Stomach (tissue), 9 donors: ENCODE measurements around the gene PLXNA1. TPM values are rescaled to one million over a fixed set of nuclear protein-coding genes. Genes with fewer than 3 reads are reported as not detected.

Experiments used
- DNase-seq, 2 donors: peaks; one replicate each; pipeline versions ENCODE4 v3.0.0 to v3.0.0-alpha.2; 2013 to 2019
- H3K27ac ChIP-seq, 5 donors: fragments of 200-600 bp in 4 of 5; sonication (generic) in 4 of 5; one replicate each; pipeline ENCODE4 v1.5.1; 2013 to 2019; ENCODE audit warnings: mild to moderate bottlenecking in 1 of 5, moderate library complexity in 1 of 5
- H3K27me3 ChIP-seq, 3 donors: fragments of 200-600 bp; sonication (generic); one replicate each; pipeline ENCODE4 v1.5.1; 2017 to 2019; ENCODE audit warnings: mixed run types in 1 of 3
- H3K36me3 ChIP-seq, 4 donors: fragments of 200-600 bp; sonication (generic); 1 replicate in 3 of 4; 2 replicates in 1 of 4; pipeline ENCODE4 v1.5.1; 2016 to 2019
- H3K4me1 ChIP-seq, 4 donors: fragments of 200-600 bp; sonication (generic); one replicate each; pipeline ENCODE4 v1.5.1; 2016 to 2019
- H3K4me3 ChIP-seq, 4 donors: fragments of 200-600 bp; sonication (generic) in 3 of 4; one replicate each; pipeline ENCODE4 v1.5.1; 2016 to 2019; ENCODE audit warnings: mild to moderate bottlenecking in 1 of 4
- H3K9me3 ChIP-seq, 4 donors: fragments of 200-600 bp; sonication (generic); one replicate each; pipeline ENCODE4 v1.5.1; 2016 to 2019
- EP300 ChIP-seq: sonication (generic); formaldehyde crosslinking; IDR thresholded peaks from one replicate; pipeline ENCODE4 v1.6.1; 2017; ENCODE audit warnings: antibody characterized with exemption
- POLR2A ChIP-seq, 4 donors: fragments of 450-650 bp; IDR thresholded peaks; one replicate each; pipeline ENCODE4 v1.6.1; 2016; ENCODE audit warnings: antibody characterized with exemption in 4 of 4, control low read depth in 2 of 4, mild to moderate bottlenecking in 1 of 4, moderate library complexity in 1 of 4
- POLR2AphosphoS5 ChIP-seq, 3 donors: sonication (generic); formaldehyde crosslinking; IDR thresholded peaks; one replicate each; pipeline ENCODE4 v1.6.1; 2016; ENCODE audit warnings: antibody characterized with exemption in 3 of 3
- WGBS, 5 donors: extraction: QIAGEN DNeasy Blood & Tissue Kit in 3 of 5; methylation state at CpG; one replicate each; pipeline versions ENCODE4 v1.1.5 to v1.1.7; 2013 to 2018; 5-methylcytosine and 5-hydroxymethylcytosine counted together
- intact Hi-C: fragments of 100-400 bp; cut with DNase I; formaldehyde crosslinking; loops from one replicate; pipeline ENCODE4 v1.15.1; 2023; ENCODE audit warnings: low total_unique reads
- polyA plus RNA-seq, 3 donors: library from polyadenylated mRNA; stranded (reverse); fragments of 200-250 nt; gene quantifications; one replicate each; pipeline ENCODE4 v1.2.3, GENCODE V29; 2013
- total RNA-seq, 5 donors: library from RNA; depleted of rRNA; stranded (reverse); fragments of >200 nt; gene quantifications; one replicate each; pipeline versions ENCODE4 v1.1.0 to v1.2.3, GENCODE V29; 2014 to 2016
- TF ChIP-seq, protein P1 (sequence below), 7 experiments: fragments of 450-650 bp in 4 of 7; fragments of 200-600 bp in 3 of 7; sonication (generic) in 3 of 7; IDR thresholded peaks; one replicate each; pipeline ENCODE4 v1.5.1; 2016 to 2019; ENCODE audit warnings: antibody characterized with exemption in 7 of 7, control low read depth in 2 of 7, mild to moderate bottlenecking in 1 of 7
- donor health status: healthy with polysubstance abuse.
- donor health status: Bipolar disorder and iron deficiency.
- donor health status: healthy.

Gene PLXNA1
- total and polyA plus RNA-seq, 8 donors, result 0.92 to 54.7 (median 13.9) TPM

DNA sequence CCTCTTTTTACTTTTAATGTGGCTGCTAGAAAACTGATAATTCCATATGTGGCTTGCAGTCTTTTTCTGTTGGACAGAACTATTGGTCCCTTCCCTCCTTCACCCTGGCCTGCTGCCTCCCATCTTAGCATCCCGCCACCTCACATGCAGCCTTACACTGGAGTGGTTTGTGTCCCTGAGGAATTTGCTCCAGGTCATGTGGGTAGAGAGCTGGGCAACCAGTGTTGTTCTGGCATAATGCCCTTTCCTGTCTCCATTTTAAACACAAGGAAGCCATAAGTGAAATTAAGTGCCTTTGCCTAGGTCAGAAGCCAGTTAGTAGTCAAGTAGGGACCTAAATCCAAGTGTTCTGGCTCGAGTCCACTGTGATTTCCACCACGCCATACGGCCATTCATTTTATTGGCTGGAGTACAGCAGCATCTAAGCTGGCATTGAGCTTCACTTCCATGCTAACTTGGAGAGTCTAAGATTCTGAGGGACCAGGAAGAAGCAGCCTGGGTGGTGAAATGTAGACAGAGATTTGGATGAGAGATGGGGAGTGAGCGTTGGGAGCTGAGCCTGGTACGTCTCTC, 46.0 kb upstream of the PLXNA1 start:
- WGBS, 5 donors, result 83 to 89% (median 84%) methylated on average over 6 of the region's 6 CpGs
- Histone ChIP-seq H3K36me3 (no peaks in the 10 kb centered on the region), H3K27me3 (no peaks in the 10 kb centered on the region), H3K4me3 (no peak overlapping the region), H3K9me3 (no peaks in the 10 kb centered on the region), H3K4me1 (peaks cover 0 to 10% (median 8%) of the 10 kb centered on the region in 4 donors), H3K27ac (no peak overlapping the region)
- intact Hi-C loops, result no loop called here
- TF ChIP-seq POLR2AphosphoS5 (IDR thresholded peaks at IDR 0.05) (no peak), EP300 (no peak), POLR2A (IDR thresholded peaks at IDR 0.05) (no peak)
- TF ChIP-seq, protein P1, sequence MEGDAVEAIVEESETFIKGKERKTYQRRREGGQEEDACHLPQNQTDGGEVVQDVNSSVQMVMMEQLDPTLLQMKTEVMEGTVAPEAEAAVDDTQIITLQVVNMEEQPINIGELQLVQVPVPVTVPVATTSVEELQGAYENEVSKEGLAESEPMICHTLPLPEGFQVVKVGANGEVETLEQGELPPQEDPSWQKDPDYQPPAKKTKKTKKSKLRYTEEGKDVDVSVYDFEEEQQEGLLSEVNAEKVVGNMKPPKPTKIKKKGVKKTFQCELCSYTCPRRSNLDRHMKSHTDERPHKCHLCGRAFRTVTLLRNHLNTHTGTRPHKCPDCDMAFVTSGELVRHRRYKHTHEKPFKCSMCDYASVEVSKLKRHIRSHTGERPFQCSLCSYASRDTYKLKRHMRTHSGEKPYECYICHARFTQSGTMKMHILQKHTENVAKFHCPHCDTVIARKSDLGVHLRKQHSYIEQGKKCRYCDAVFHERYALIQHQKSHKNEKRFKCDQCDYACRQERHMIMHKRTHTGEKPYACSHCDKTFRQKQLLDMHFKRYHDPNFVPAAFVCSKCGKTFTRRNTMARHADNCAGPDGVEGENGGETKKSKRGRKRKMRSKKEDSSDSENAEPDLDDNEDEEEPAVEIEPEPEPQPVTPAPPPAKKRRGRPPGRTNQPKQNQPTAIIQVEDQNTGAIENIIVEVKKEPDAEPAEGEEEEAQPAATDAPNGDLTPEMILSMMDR (IDR thresholded peaks at IDR 0.05), result no peak
- no peak for DNase-seq

DNA sequence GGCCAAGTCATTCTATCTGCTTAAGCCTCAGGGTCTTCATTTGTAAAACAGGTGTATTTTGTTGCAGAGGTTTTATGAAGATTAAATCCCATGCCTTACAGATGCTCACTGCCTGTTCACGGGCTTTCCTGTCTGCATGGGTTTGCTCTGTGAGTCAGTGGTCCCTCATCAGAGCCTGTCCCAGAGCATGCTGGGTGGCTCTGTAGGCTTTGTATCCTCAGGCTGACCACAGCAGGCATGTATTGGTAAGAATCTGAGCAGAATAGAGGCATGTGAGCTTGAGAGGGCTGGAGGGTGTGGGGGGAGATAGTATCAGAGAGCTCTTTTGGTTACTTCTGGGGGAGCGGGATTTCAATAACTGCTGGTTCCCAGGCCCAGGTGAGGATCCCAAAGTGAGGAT, 45.4 kb upstream of the PLXNA1 start:
- Histone ChIP-seq H3K27ac (no peak overlapping the region), H3K4me3 (no peak overlapping the region), H3K9me3 (no peaks in the 10 kb centered on the region), H3K27me3 (no peaks in the 10 kb centered on the region), H3K4me1 (peaks cover 0 to 4% (median 2%) of the 10 kb centered on the region in 4 donors), H3K36me3 (no peaks in the 10 kb centered on the region)
- TF ChIP-seq POLR2AphosphoS5 (IDR thresholded peaks at IDR 0.05), result no peak
- TF ChIP-seq EP300, result no peak
- TF ChIP-seq, protein P1 (IDR thresholded peaks at IDR 0.05), result no peak
- intact Hi-C loops, result no loop called here
- DNase-seq, result no peak
- 82 to 98% (median 96%) methylated on average over 2 of the region's 2 CpGs for WGBS, 5 donors

DNA sequence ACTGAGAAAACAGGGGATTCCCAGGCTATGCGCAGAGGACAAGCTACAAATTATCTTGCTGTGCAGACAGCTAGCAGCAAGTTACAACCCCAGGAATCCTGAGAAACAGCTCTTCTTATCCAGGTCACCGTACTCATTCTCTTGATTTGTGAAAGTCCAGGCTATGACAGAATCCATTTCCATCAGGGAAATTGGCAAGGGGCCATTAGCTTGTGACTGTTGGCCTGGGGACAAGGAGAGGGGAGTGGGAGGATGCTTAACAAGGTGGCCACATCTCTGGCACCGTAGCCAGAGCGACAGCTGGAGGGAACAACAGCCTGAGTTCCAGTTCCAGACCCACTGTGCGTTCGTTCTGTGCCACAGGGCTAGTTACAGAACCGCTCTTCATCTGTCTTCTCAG, 44.9 kb upstream of the PLXNA1 start:
- Histone ChIP-seq H3K4me3 (no peak overlapping the region), H3K27me3 (no peaks in the 10 kb centered on the region), H3K36me3 (no peaks in the 10 kb centered on the region), H3K4me1 (no peaks in the 10 kb centered on the region), H3K9me3 (no peaks in the 10 kb centered on the region), H3K27ac (no peak overlapping the region)
- TF ChIP-seq POLR2A (IDR thresholded peaks at IDR 0.05), result no peak
- 77 to 82% (median 78%) methylated on average over 7 of the region's 7 CpGs for WGBS, 5 donors
- intact Hi-C loops, result no loop called here
- DNase-seq, result no peak

DNA sequence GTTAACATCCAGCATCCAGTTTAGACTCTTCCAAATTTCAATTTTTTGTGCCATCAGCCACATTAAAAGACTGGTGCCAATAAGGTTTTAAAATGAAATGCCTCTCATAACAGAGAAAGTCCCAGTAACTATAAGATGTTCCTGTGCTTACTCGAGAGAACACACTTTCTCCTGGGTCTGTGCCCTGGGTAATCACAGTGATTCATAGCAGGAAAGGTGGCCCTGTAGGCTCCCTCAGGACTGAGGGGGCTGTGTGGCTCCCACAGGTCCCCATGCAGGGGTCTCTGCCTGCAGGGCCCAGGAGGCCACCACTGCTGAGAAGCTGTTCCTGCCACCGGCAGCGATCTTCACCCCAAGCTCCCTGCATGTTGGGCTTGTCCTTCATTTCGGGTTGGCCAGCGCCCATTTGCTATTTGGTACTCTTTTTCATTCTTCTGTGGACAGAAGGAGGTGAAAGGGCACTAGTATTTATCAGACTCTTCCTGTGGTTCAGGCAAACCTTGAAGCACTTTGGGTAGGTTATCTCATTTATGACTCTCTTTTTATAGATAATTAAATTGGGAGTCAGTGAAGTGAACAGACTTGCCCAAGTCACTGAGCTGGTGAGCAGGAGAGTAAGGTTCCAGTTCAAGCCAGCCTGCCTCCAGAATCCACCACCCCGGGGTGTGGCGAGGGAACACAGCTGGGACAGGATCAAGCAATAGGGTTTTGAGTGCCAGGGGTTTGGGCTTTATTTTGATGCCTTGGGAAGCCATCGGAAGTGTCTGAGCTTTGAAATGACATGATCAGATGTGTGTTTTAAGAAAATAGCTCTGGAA, 44.2 kb upstream of the PLXNA1 start:
- Histone ChIP-seq H3K9me3 (no peaks in the 10 kb centered on the region), H3K4me3 (no peak overlapping the region), H3K27me3 (no peaks in the 10 kb centered on the region), H3K27ac (no peak overlapping the region), H3K4me1 (no peaks in the 10 kb centered on the region), H3K36me3 (no peaks in the 10 kb centered on the region)
- WGBS, 5 donors, result 74 to 84% (median 78%) methylated on average over 8 of the region's 8 CpGs
- DNase-seq, result no peak
- intact Hi-C loops, result no loop called here
- no peak for TF ChIP-seq POLR2A (IDR thresholded peaks at IDR 0.05)
- TF ChIP-seq, protein P1 (IDR thresholded peaks at IDR 0.05), result no peak
- TF ChIP-seq POLR2AphosphoS5 (IDR thresholded peaks at IDR 0.05), result no peak
- TF ChIP-seq EP300, result no peak

DNA sequence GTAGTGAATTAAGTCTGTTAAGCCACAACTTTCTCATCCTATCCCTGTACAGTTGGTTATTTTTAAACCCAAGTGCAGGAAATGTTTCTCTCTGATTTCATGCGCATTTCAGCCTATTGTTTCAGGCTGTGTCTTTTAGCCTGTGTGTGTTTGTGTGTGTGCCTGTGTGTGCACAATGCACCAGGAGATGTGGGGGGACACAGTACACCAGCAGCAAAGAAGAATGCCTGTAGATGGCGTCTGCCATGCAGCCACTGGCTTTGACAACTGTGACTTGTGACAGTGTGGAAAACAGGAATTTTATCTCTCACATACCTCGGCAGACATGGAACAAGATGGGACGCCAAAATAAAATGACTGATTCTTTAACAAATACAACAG, 43.6 kb upstream of the PLXNA1 start:
- 70 to 74% (median 70%) methylated on average over 4 of the region's 4 CpGs for WGBS, 5 donors
- intact Hi-C loops, result no loop called here
- TF ChIP-seq EP300, result no peak
- TF ChIP-seq, protein P1 (IDR thresholded peaks at IDR 0.05), result no peak
- no peak for TF ChIP-seq POLR2AphosphoS5 (IDR thresholded peaks at IDR 0.05)
- no peak for TF ChIP-seq POLR2A (IDR thresholded peaks at IDR 0.05)

More for the DNA sequence above, 43.6 kb upstream of the PLXNA1 start:
- no peaks in the 10 kb centered on the region for H3K9me3 ChIP-seq
- H3K27ac ChIP-seq, result no peak overlapping the region
- no peak overlapping the region for H3K4me3 ChIP-seq
- no peaks in the 10 kb centered on the region for H3K27me3 ChIP-seq
- H3K36me3 ChIP-seq, result no peaks in the 10 kb centered on the region
- H3K4me1 ChIP-seq, result no peaks in the 10 kb centered on the region
- no peak for DNase-seq
